Right cardiac atrium (tissue), 5 donors: ENCODE results near the gene ERC1. TPM values are rescaled to one million over a fixed set of nuclear protein-coding genes. Genes with fewer than 3 reads are reported as not detected.

Experiments used
- ATAC-seq, 2 donors: fragments of 200-7000 bp; cut with Tn5 transposase; one replicate each; pipeline versions ENCODE4 v1.8.0 to v1.9.1; 2020; ENCODE audit warnings: moderate library complexity in 2 of 2, mild to moderate bottlenecking in 1 of 2
- DNase-seq, 3 donors: peaks; one replicate each; pipeline ENCODE4 v3.0.0-alpha.2; 2020
- H3K27ac ChIP-seq: one replicate; pipeline ENCODE4 v1.5.1; 2013; ENCODE audit warnings: mild to moderate bottlenecking, low read length, control low read depth, moderate library complexity
- H3K27me3 ChIP-seq: one replicate; pipeline ENCODE4 v1.6.1; 2013; ENCODE audit not compliant: control insufficient read depth, insufficient read depth
- H3K4me1 ChIP-seq: one replicate; pipeline ENCODE4 v1.6.1; 2013; ENCODE audit warnings: low read length; ENCODE audit not compliant: control insufficient read depth, insufficient read depth
- H3K4me3 ChIP-seq: one replicate; pipeline ENCODE4 v1.5.1; 2013; ENCODE audit warnings: low read length, control low read depth
- H3K9me3 ChIP-seq: one replicate; pipeline ENCODE4 v1.6.1; 2013; ENCODE audit warnings: low read length; ENCODE audit not compliant: control insufficient read depth
- WGBS: extraction: QIAGEN DNeasy Blood & Tissue Kit; methylation state at CpG from one replicate; pipeline ENCODE4 v1.1.7; 2013; 5-methylcytosine and 5-hydroxymethylcytosine counted together
- intact Hi-C, 4 donors: fragments of 100-400 bp; cut with DNase I; formaldehyde crosslinking; loops; one replicate each; pipeline versions ENCODE4 v1.11.0 to v1.14.0; 2022 to 2023
- polyA plus RNA-seq: library from polyadenylated mRNA; stranded (reverse); fragments of 200-250 nt; gene quantifications from one replicate; pipeline ENCODE4 v1.2.3, GENCODE V29; 2013
- total RNA-seq, 4 donors: library from RNA; stranded (reverse); fragmentation: NEBNext Ultra II Directional; extraction: Animal tissue kit (Norgen Biotek cat#: 25700); gene quantifications; one replicate each; pipeline ENCODE4 v1.2.1, GENCODE V29; 2021
- donor health status: healthy with polysubstance abuse.
- donor health status: DM: no; HTN: yes; CAD: no.
- donor health status: DM: no; HTN: no; CAD: no.
- donor health status: DM: no; HTN: yes; CAD: no; lungs with severe emphysema.
- donor health status: DM: yes; HTN: yes; CAD: no.

ERC1 gene
- total and polyA plus RNA-seq, 5 donors = 15.0 to 71.4 (median 62.9) TPM

GRCh38 chr12:1474041-1474573 is 483.1 kb downstream of the ERC1 start:
- DNase-seq (no peak), ATAC-seq (peak in 1 of 2 donors; percentile 40)
- Histone ChIP-seq H3K4me1 (peaks cover 10% of the 10 kb centered on the region), H3K27ac (no peak overlapping the region), H3K9me3 (no peaks in the 10 kb centered on the region), H3K4me3 (no peak overlapping the region), H3K27me3 (no peaks in the 10 kb centered on the region)
- intact Hi-C loops = no loop called here
- 28% methylated on average over 5 of the region's 5 CpGs for WGBS

GRCh38 chr12:1474574-1475153 is 483.6 kb downstream of the ERC1 start:
- intact Hi-C loops = no loop called here
- ATAC-seq = peak; percentile 75 to 88
- no peak overlapping the region for H3K27ac ChIP-seq
- peaks cover 6% of the 10 kb centered on the region for H3K4me1 ChIP-seq
- H3K4me3 ChIP-seq = no peak overlapping the region
- H3K9me3 ChIP-seq = no peaks in the 10 kb centered on the region
- 39% methylated on average over 10 of the region's 10 CpGs for WGBS
- H3K27me3 ChIP-seq = no peaks in the 10 kb centered on the region
- DNase-seq = no peak

- Histone ChIP-seq H3K9me3 (no peaks in the 10 kb centered on the region), H3K27me3 (no peaks in the 10 kb centered on the region), H3K27ac (no peak overlapping the region), H3K4me1 (peaks cover under 1% of the 10 kb centered on the region), H3K4me3 (no peak overlapping the region)
- intact Hi-C loops = no loop called here
- 96% methylated on average over 11 of the region's 11 CpGs for WGBS
- DNase-seq = no peak
- no peak for ATAC-seq
Observed at GRCh38 chr12:1479645-1480044, 488.6 kb downstream of the ERC1 start.

- intact Hi-C loops = no loop called here
- WGBS = 72% methylated on average over 5 of the region's 5 CpGs
- no peak overlapping the region for H3K4me3 ChIP-seq
- DNase-seq (no peak), ATAC-seq (no peak)
- H3K27ac ChIP-seq = no peak overlapping the region
- H3K9me3 ChIP-seq = no peaks in the 10 kb centered on the region
- no peaks in the 10 kb centered on the region for H3K27me3 ChIP-seq
- no peaks in the 10 kb centered on the region for H3K4me1 ChIP-seq
Observed at GRCh38 chr12:1481326-1481725, 490.3 kb downstream of the ERC1 start.

- Histone ChIP-seq H3K4me3 (no peak overlapping the region), H3K9me3 (no peaks in the 10 kb centered on the region), H3K4me1 (no peaks in the 10 kb centered on the region), H3K27ac (no peak overlapping the region), H3K27me3 (no peaks in the 10 kb centered on the region)
- intact Hi-C loops = no loop called here
- DNase-seq (no peak), ATAC-seq (no peak)
- 94% methylated on average over 8 of the region's 8 CpGs for WGBS
Observed at GRCh38 chr12:1481906-1482305, 490.9 kb downstream of the ERC1 start.

GRCh38 chr12:1488908-1489381 is 497.9 kb downstream of the ERC1 start:
- H3K27ac ChIP-seq = no peak overlapping the region
- H3K27me3 ChIP-seq = no peaks in the 10 kb centered on the region
- DNase-seq (no peak), ATAC-seq (no peak)
- H3K9me3 ChIP-seq = no peaks in the 10 kb centered on the region
- H3K4me1 ChIP-seq = no peaks in the 10 kb centered on the region
- H3K4me3 ChIP-seq = no peak overlapping the region
- intact Hi-C loops = no loop called here
- WGBS = 70% methylated on average over 13 of the region's 13 CpGs

- no peak for DNase-seq
- 79% methylated on average over 16 of the region's 16 CpGs for WGBS
Observed at GRCh38 chr12:1491983-1492697, 501.1 kb downstream of the ERC1 start.

GRCh38 chr12:1493781-1494565 is 502.9 kb downstream of the ERC1 start:
- intact Hi-C loops = no loop called here
- WGBS = 96% methylated on average over 15 of the region's 15 CpGs

More at GRCh38 chr12:1491983-1492697, 501.1 kb downstream of the ERC1 start:
- H3K4me3 ChIP-seq = no peak overlapping the region
- no peaks in the 10 kb centered on the region for H3K27me3 ChIP-seq
- no peak for ATAC-seq
- no peaks in the 10 kb centered on the region for H3K9me3 ChIP-seq
- intact Hi-C loops = no loop called here
- no peaks in the 10 kb centered on the region for H3K4me1 ChIP-seq
- H3K27ac ChIP-seq = no peak overlapping the region

GRCh38 chr12:1494856-1495255 is 503.8 kb downstream of the ERC1 start:
- Histone ChIP-seq H3K27me3 (no peaks in the 10 kb centered on the region), H3K27ac (no peak overlapping the region), H3K4me3 (no peak overlapping the region), H3K9me3 (no peaks in the 10 kb centered on the region), H3K4me1 (no peaks in the 10 kb centered on the region)
- no peak for DNase-seq
- 94% methylated on average over 7 of the region's 7 CpGs for WGBS
- intact Hi-C loops = no loop called here
- ATAC-seq = no peak

More at GRCh38 chr12:1493781-1494565, 502.9 kb downstream of the ERC1 start:
- H3K27me3 ChIP-seq = no peaks in the 10 kb centered on the region
- no peak overlapping the region for H3K27ac ChIP-seq
- H3K9me3 ChIP-seq = no peaks in the 10 kb centered on the region
- ATAC-seq (no peak), DNase-seq (no peak)
- H3K4me1 ChIP-seq = no peaks in the 10 kb centered on the region
- no peak overlapping the region for H3K4me3 ChIP-seq

GRCh38 chr12:1496162-1496900 is 505.3 kb downstream of the ERC1 start:
- WGBS = 45% methylated on average over 23 of the region's 23 CpGs
- intact Hi-C loops = no loop called here
- Histone ChIP-seq H3K27ac (no peak overlapping the region), H3K9me3 (no peaks in the 10 kb centered on the region), H3K27me3 (no peaks in the 10 kb centered on the region), H3K4me1 (no peaks in the 10 kb centered on the region), H3K4me3 (no peak overlapping the region)
- ATAC-seq (peak; percentile 44 to 53), DNase-seq (peak in 1 of 3 donors; percentile 71)
